ENCODE data around the gene TMEM130. TPM values are rescaled to one million over a fixed set of nuclear protein-coding genes. Genes with fewer than 3 reads are reported as not detected.

TMEM130 gene
- total RNA-seq, 1 donor from 2014 or later = 0.61 TPM

- Mint-ChIP-seq H3K27me3 (ENCODE audit: low read depth) (peaks cover 67% of the 10 kb centered on the region), H3K27ac (ENCODE audit: unreplicated experiment) (no peak overlapping the region), H3K9me3 (no peaks in the 10 kb centered on the region), H3K36me3 (ENCODE audit: low read depth) (no peaks in the 10 kb centered on the region), H3K4me3 (peak overlapping the region; percentile 78), H3K4me1 (no peaks in the 10 kb centered on the region)
- no peak for DNase-seq (ENCODE audit: low read depth, low spot score)
- no peak for TF ChIP-seq CTCF (conservative IDR thresholded peaks at IDR 0.05)
Measured at GRCh38 chr7:98870807-98871491, 1.1 kb upstream of the TMEM130 start.

- TF ChIP-seq CTCF (conservative IDR thresholded peaks at IDR 0.05) = no peak
- Mint-ChIP-seq H3K9me3 (no peaks in the 10 kb centered on the region), H3K4me1 (no peaks in the 10 kb centered on the region), H3K36me3 (ENCODE audit: low read depth) (no peaks in the 10 kb centered on the region), H3K27ac (ENCODE audit: unreplicated experiment) (no peak overlapping the region), H3K4me3 (peak overlapping the region; percentile 78), H3K27me3 (ENCODE audit: low read depth) (peaks cover 63% of the 10 kb centered on the region)
- no peak for DNase-seq (ENCODE audit: low read depth, low spot score)
Measured at GRCh38 chr7:98870121-98870651, 372 bp upstream of the TMEM130 start.

- no peaks in the 10 kb centered on the region for H3K9me3 Mint-ChIP-seq
- TF ChIP-seq CTCF (conservative IDR thresholded peaks at IDR 0.05) = no peak
- H3K27me3 Mint-ChIP-seq (ENCODE audit: low read depth) = peaks cover 61% of the 10 kb centered on the region
- no peaks in the 10 kb centered on the region for H3K36me3 Mint-ChIP-seq (ENCODE audit: low read depth)
- no peak for DNase-seq (ENCODE audit: low read depth, low spot score)
- H3K27ac Mint-ChIP-seq (ENCODE audit: unreplicated experiment) = no peak overlapping the region
- H3K4me3 Mint-ChIP-seq = no peak overlapping the region
- no peaks in the 10 kb centered on the region for H3K4me1 Mint-ChIP-seq
Measured at GRCh38 chr7:98869027-98869596, 702 bp downstream of the TMEM130 start.

GRCh38 chr7:98868450-98868849, 1.4 kb downstream of the TMEM130 start:
- Mint-ChIP-seq H3K4me1 (no peaks in the 10 kb centered on the region), H3K27ac (ENCODE audit: unreplicated experiment) (no peak overlapping the region), H3K36me3 (ENCODE audit: low read depth) (no peaks in the 10 kb centered on the region), H3K4me3 (no peak overlapping the region), H3K9me3 (no peaks in the 10 kb centered on the region), H3K27me3 (ENCODE audit: low read depth) (peaks cover 62% of the 10 kb centered on the region)
- no peak for DNase-seq (ENCODE audit: low read depth, low spot score)
- TF ChIP-seq CTCF (conservative IDR thresholded peaks at IDR 0.05) = no peak

GRCh38 chr7:98866765-98867164, 3.0 kb downstream of the TMEM130 start:
- Mint-ChIP-seq H3K4me1 (no peaks in the 10 kb centered on the region), H3K27me3 (ENCODE audit: low read depth) (peaks cover 61% of the 10 kb centered on the region), H3K4me3 (no peak overlapping the region), H3K36me3 (ENCODE audit: low read depth) (no peaks in the 10 kb centered on the region), H3K9me3 (no peaks in the 10 kb centered on the region), H3K27ac (ENCODE audit: unreplicated experiment) (no peak overlapping the region)
- TF ChIP-seq CTCF (conservative IDR thresholded peaks at IDR 0.05) = no peak
- no peak for DNase-seq (ENCODE audit: low read depth, low spot score)

Measured in neural crest cell (in vitro differentiated cells).